Natural killer cell (primary cell): ENCODE measurements around the gene RNF17. TPM values are rescaled to one million over a fixed set of nuclear protein-coding genes. Genes with fewer than 3 reads are reported as not detected.
A peak's percentile ranks its signal among the peaks of the same experiment; 100 is the strongest.

Source experiments
- ATAC-seq, 3 donors: fragments of 150-1000 bp in 2 of 3; fragments of 200-7000 bp in 1 of 3; cut with Tn5 transposase; 1 replicate in 1 of 3; 2 replicates in 2 of 3; pipeline ENCODE4 v1.10.0; 2021; ENCODE audit warnings: mild to moderate bottlenecking in 2 of 3, moderate library complexity in 2 of 3
- DNase-seq, 2 donors: peaks; one replicate each; pipeline versions ENCODE4 v3.0.0 to v3.0.0-alpha.2; 2013 to 2021; ENCODE audit warnings: mixed read lengths in 1 of 2
- H3K27ac ChIP-seq: one replicate; pipeline ENCODE4 v1.5.1; 2013; ENCODE audit warnings: mild to moderate bottlenecking, low read length
- H3K27me3 ChIP-seq: one replicate; pipeline ENCODE4 v1.6.1; 2013; ENCODE audit warnings: low read length; ENCODE audit not compliant: control insufficient read depth, insufficient read depth
- H3K36me3 ChIP-seq: one replicate; pipeline ENCODE4 v1.6.1; 2013; ENCODE audit warnings: low read length; ENCODE audit not compliant: control insufficient read depth, insufficient read depth
- H3K4me1 ChIP-seq: one replicate; pipeline ENCODE4 v1.6.1; 2013; ENCODE audit warnings: low read length; ENCODE audit not compliant: control insufficient read depth, insufficient read depth
- H3K4me3 ChIP-seq: one replicate; pipeline ENCODE4 v1.5.1; 2013; ENCODE audit warnings: low read length
- H3K9me3 ChIP-seq: one replicate; pipeline ENCODE4 v1.6.1; 2013; ENCODE audit warnings: low read length; ENCODE audit not compliant: control insufficient read depth, insufficient read depth
- H3K27ac Mint-ChIP-seq, 2 donors: one replicate each; pipeline ENCODE4 v1.8.0; 2022; ENCODE audit warnings: mild to moderate bottlenecking in 2 of 2, mixed read lengths in 2 of 2, moderate library complexity in 1 of 2
- H3K27me3 Mint-ChIP-seq, 2 donors: one replicate each; pipeline ENCODE4 v1.8.0; 2022; ENCODE audit warnings: low read depth in 2 of 2, mixed read lengths in 2 of 2
- H3K36me3 Mint-ChIP-seq: one replicate; pipeline ENCODE4 v1.8.0; 2022; ENCODE audit warnings: mixed read lengths
- H3K4me1 Mint-ChIP-seq, 2 donors: one replicate each; pipeline ENCODE4 v1.8.0; 2022; ENCODE audit warnings: mixed read lengths in 2 of 2
- H3K4me3 Mint-ChIP-seq: one replicate; pipeline ENCODE4 v1.8.0; 2022; ENCODE audit warnings: mild to moderate bottlenecking, moderate library complexity, mixed read lengths
- H3K9me3 Mint-ChIP-seq, 2 donors: one replicate each; pipeline ENCODE4 v1.8.0; 2022; ENCODE audit warnings: mixed read lengths in 2 of 2
- CTCF ChIP-seq: fragments of 200-600 bp; IDR thresholded peaks from one replicate; pipeline ENCODE4 v1.8.0; 2022; ENCODE audit warnings: antibody characterized with exemption
- WGBS: methylation state at CpG from one replicate; pipeline ENCODE4 v1.1.7; 2013; ENCODE audit warnings: missing lambda C conversion rate; ENCODE audit not compliant: insufficient coverage; 5-methylcytosine and 5-hydroxymethylcytosine counted together
- intact Hi-C: fragments of 100-400 bp; cut with micrococcal nuclease; formaldehyde crosslinking; loops from one replicate; pipeline ENCODE4 v1.14.2; 2022
- total RNA-seq, 4 donors: library from RNA; stranded (reverse); fragments of 120-200 nt in 1 of 4; gene quantifications; one replicate each; pipeline versions ENCODE4 v1.2.3 to v1.2.4, GENCODE V29; 2013 to 2022

RNF17 gene
- total RNA-seq, 3 donors from 2014 or later (not counting 1 experiment from before 2014, with no cell fraction given): not detected

- ATAC-seq (no peak), DNase-seq (no peak)
- Mint-ChIP-seq H3K9me3 (no peaks in the 10 kb centered on the region), H3K27me3 (no peaks in the 10 kb centered on the region), H3K36me3 (peaks cover 10% of the 10 kb centered on the region), H3K4me1 (peaks cover 0 to 7% of the 10 kb centered on the region in 2 donors), H3K27ac (no peak overlapping the region), H3K4me3 (no peak overlapping the region)
- Histone ChIP-seq H3K36me3 (peaks cover 8% of the 10 kb centered on the region), H3K27me3 (no peaks in the 10 kb centered on the region), H3K27ac (no peak overlapping the region), H3K4me1 (no peaks in the 10 kb centered on the region), H3K9me3 (no peaks in the 10 kb centered on the region), H3K4me3 (no peak overlapping the region)
- intact Hi-C loops: no loop called here
- WGBS: 98% methylated on average over 7 of the region's 7 CpGs
- TF ChIP-seq CTCF: no peak
Observed at GRCh38 chr13:24890256-24890655, 126.3 kb downstream of the RNF17 start.

GRCh38 chr13:24891476-24892108 is 127.6 kb downstream of the RNF17 start:
- WGBS: 94% methylated on average over 18 of the region's 18 CpGs
- H3K27me3 Mint-ChIP-seq: no peaks in the 10 kb centered on the region
- H3K27ac ChIP-seq: no peak overlapping the region
- no peaks in the 10 kb centered on the region for H3K27me3 ChIP-seq
- DNase-seq (no peak), ATAC-seq (no peak)
- no peaks in the 10 kb centered on the region for H3K4me1 ChIP-seq
- peaks cover 0 to 7% of the 10 kb centered on the region in 2 donors for H3K4me1 Mint-ChIP-seq
- peaks cover 10% of the 10 kb centered on the region for H3K36me3 Mint-ChIP-seq
- intact Hi-C loops: no loop called here
- peaks cover 5% of the 10 kb centered on the region for H3K36me3 ChIP-seq
- H3K4me3 ChIP-seq: no peak overlapping the region
- H3K9me3 ChIP-seq: no peaks in the 10 kb centered on the region
- H3K9me3 Mint-ChIP-seq: no peaks in the 10 kb centered on the region
- H3K4me3 Mint-ChIP-seq: no peak overlapping the region
- H3K27ac Mint-ChIP-seq: peak overlapping the region in 1 of 2 donors; percentile 20
- TF ChIP-seq CTCF: no peak

- intact Hi-C loops: no loop called here
- Mint-ChIP-seq H3K27ac (no peak overlapping the region), H3K4me1 (peaks cover 0 to 7% of the 10 kb centered on the region in 2 donors), H3K4me3 (no peak overlapping the region), H3K27me3 (no peaks in the 10 kb centered on the region), H3K9me3 (no peaks in the 10 kb centered on the region), H3K36me3 (peaks cover 10% of the 10 kb centered on the region)
- no peaks in the 10 kb centered on the region for H3K9me3 ChIP-seq
- DNase-seq (no peak), ATAC-seq (no peak)
- H3K36me3 ChIP-seq: peaks cover 5% of the 10 kb centered on the region
- WGBS: 94% methylated on average over 7 of the region's 7 CpGs
- H3K27ac ChIP-seq: no peak overlapping the region
- no peak overlapping the region for H3K4me3 ChIP-seq
- H3K27me3 ChIP-seq: no peaks in the 10 kb centered on the region
- no peak for TF ChIP-seq CTCF
- no peaks in the 10 kb centered on the region for H3K4me1 ChIP-seq
Observed at GRCh38 chr13:24892829-24893228, 128.9 kb downstream of the RNF17 start.

- no peaks in the 10 kb centered on the region for H3K27me3 Mint-ChIP-seq
- Histone ChIP-seq H3K27ac (no peak overlapping the region), H3K36me3 (peaks cover 5% of the 10 kb centered on the region), H3K9me3 (no peaks in the 10 kb centered on the region), H3K4me1 (no peaks in the 10 kb centered on the region), H3K4me3 (no peak overlapping the region), H3K27me3 (no peaks in the 10 kb centered on the region)
- peaks cover 10% of the 10 kb centered on the region for H3K36me3 Mint-ChIP-seq
- peaks cover 0 to 7% of the 10 kb centered on the region in 2 donors for H3K4me1 Mint-ChIP-seq
- H3K9me3 Mint-ChIP-seq: no peaks in the 10 kb centered on the region
- WGBS: 99% methylated on average over 12 of the region's 12 CpGs
- H3K4me3 Mint-ChIP-seq: no peak overlapping the region
- ATAC-seq (no peak), DNase-seq (no peak)
- intact Hi-C loops: no loop called here
- no peak overlapping the region for H3K27ac Mint-ChIP-seq
- no peak for TF ChIP-seq CTCF
Observed at GRCh38 chr13:24893863-24894262, 129.9 kb downstream of the RNF17 start.
